Measurements from ENCODE around the gene HKDC1.
A peak's percentile ranks its signal among the peaks of the same experiment; 100 is the strongest.
"Not testable (repeated sequence)": the region's sequence is repeated elsewhere in the genome, so short reads cannot be mapped to it uniquely, and the experiment has no call there.

The HKDC1 gene, protein sequence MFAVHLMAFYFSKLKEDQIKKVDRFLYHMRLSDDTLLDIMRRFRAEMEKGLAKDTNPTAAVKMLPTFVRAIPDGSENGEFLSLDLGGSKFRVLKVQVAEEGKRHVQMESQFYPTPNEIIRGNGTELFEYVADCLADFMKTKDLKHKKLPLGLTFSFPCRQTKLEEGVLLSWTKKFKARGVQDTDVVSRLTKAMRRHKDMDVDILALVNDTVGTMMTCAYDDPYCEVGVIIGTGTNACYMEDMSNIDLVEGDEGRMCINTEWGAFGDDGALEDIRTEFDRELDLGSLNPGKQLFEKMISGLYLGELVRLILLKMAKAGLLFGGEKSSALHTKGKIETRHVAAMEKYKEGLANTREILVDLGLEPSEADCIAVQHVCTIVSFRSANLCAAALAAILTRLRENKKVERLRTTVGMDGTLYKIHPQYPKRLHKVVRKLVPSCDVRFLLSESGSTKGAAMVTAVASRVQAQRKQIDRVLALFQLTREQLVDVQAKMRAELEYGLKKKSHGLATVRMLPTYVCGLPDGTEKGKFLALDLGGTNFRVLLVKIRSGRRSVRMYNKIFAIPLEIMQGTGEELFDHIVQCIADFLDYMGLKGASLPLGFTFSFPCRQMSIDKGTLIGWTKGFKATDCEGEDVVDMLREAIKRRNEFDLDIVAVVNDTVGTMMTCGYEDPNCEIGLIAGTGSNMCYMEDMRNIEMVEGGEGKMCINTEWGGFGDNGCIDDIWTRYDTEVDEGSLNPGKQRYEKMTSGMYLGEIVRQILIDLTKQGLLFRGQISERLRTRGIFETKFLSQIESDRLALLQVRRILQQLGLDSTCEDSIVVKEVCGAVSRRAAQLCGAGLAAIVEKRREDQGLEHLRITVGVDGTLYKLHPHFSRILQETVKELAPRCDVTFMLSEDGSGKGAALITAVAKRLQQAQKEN

DNA sequence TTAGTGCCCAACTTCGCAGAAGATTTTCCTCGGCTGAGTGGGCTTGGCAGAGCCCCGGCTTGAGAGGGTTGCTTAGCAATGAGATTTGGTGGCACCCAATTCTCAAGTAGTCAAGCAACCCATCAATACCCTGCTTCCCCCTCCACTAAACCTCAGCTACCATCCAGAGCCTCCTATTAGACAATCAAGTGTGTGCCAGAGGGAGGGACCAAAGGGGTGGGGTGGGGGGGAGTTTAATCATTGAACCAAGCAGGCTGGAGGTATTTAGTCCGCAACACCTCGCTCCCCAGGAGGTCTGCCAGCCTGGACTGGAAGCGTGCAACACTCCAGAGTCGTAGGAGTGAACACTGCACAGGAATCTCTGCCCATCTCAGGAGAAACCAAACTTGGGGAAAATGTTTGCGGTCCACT, at the start of gene HKDC1:
Gene HKDC1 (plus strand): TSS at position 292 of the 411 bp plus-strand sequence. CDS start 104 bp downstream, at position 396.
- DNase-seq = no peak

DNA sequence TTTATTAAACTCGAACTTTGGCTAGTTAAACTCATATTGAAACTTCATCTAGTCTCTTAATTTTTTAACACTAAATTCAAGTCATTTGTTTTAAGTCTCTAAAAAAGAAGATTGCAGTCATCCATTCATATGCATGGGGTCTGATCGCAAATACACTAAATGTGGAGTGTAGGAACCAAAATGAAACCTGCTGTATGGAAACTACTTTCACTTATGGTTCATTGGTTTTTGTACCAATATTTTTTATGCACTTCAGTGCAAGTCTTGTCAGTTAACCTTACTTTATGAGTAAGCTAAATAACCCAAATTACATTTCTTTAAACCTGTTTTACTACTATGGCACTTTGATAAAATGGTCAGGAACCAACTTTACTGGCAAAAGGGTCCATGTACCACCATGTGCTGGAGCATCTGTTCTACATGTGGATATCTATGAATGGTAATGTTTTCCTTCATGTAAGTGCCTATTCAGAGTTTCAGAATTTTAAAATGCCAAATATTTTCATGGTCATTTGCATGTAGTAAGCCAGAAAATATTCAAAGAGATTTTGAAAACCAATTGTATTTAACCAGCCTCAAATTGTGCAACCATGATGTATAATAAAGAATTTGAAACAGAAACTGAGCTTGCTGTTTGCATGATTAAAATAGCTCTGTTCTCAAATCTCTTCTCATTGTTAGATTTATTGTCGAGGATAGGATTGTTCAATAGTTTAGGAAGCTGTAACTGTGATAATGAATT, 47.7 kb upstream of the HKDC1 start:
- no peak for DNase-seq

DNA sequence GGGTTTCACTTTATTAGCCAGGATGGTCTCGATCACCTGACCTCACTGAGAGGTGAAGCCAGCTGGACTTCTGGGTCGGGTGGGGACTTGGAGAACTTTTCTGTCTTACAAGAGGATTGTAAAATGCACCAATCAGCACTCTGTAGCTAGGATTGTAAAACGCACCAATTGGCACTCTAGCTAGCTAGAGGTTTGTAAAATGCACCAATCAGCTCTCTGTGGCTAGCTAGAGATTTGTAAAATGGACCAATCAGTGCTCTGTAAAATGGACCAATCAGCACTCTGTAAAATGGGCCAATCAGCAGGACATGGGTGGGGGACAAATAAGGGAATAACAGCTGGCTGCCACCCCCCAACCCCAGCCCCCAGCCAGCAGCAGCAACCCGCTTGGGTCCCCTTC, 44.8 kb upstream of the HKDC1 start:
- DNase-seq = not testable (repeated sequence)

DNA sequence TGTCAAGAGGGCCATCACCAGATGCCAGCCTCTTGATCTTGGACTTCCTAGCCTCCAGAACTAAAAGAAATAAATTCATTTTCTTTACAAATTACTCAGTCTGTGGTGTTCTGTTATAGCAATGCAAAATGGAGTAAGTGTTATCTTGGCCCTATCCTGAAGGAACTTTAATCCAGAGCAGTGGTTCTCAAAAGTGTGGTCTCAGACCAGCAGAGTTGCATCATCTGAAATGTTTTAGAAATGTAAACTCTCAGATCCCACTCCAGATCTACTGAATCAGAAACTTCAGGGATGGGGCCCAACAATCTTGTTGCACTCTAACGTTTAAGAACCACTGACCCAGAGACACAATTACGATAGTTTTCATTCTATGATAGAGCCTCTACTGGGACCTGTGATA, 43.3 kb upstream of the HKDC1 start:
- DNase-seq = no peak

DNA sequence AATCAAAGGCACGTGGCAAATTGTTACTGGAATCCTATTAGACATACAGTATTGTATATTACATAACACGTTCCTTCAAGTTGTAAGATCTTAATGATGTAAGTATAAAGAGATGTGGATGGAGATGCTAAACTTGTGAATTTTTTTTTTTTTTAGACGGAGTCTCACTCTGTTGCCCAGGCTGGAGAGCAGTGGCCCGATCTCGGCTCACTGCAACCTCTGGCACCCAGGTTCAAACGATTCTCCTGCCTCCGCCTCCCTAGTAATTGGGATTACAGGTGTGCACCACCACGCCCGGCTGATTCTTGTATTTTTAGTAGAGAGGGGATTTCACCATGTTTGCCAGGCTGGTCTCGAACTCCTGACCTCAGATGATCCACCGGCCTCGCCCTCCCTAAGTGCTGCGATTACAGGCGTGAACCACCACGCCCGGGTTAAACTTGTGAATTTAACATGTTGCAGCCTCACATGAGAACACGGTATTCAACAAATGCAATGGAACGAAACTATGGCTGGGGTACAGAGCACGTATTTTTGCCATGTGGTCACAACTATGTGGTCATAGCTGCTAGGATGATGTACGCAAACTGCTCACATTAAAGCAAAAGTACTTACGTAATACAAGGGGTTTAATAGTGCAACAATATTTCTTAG, 40.9 kb upstream of the HKDC1 start:
- DNase-seq = no peak

DNA sequence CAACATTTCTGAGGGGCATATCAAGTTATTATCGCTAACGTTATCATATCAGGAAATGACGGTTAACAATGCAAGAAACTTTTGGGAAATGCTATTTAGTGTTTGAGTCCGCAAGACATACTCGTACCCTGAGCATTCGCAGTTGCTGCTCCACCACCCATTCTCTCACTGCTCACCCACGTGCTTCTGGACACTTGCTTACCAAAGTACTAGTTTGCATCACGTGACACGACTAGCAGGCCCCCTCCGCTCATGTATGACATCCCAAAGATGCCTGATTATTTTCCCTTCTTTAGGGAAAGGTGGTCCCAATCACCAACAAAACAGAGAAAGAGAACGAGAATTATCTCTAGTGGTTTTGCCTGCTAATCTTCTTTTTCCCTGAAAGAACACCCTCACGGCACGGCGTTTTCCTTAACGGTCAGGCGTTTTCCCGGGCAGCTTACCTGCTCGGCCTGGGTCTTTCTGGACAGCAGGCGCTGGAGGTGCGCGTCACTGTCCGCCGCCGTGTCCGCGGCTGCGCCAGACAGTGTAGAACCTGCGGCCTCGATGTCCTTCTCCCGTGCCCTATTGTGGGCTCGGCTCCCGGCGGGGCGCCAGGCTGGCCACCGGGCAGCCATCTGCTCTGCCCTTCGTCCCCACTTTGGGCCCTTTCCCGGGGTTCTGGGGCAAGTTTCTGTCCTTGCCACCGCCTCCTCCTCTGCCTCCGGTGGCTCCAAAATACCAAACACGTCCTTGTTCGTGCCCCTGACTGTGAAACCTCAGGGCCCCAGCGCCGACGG, 40.2 kb upstream of the HKDC1 start, which contains the start of gene SUPV3L1:
Gene SUPV3L1 (plus strand): TSS at position 492 of the 782 bp plus-strand sequence. CDS start 58 bp downstream, at position 550.
- peak; percentile 46 for DNase-seq

DNA sequence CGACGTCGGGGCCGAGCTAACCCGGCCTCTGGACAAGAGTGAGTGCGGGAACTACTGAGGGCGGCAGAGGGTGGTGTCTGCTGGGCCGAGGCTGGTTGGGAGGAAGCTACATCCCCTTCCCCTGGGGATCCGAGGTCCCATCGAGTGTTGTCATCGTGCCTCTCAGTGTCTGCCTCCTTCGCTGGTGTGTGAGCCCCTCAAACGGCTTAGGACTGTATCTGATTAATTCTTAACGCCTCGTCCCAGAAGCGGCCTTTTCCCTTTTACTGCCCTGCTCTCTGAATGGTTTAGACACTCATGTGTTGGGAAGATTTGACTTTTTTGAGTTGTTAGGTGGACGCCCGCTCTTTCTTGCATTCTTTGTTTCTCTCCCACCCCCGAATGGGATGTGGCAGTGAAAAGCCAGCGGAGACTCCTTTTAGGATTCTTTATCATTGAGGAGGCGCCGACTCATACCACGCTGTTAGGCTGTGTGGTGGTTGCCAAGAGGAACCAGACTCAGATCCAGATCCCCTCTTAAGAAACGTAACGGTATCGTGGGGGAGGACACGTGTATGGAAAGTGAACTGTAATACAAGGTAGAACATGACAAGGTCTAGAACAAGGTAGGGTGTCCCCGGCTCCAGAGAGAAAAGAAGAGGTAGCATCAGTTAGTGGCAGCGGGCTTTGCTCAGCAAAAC, 39.5 kb upstream of the HKDC1 start:
- DNase-seq = no peak

DNA sequence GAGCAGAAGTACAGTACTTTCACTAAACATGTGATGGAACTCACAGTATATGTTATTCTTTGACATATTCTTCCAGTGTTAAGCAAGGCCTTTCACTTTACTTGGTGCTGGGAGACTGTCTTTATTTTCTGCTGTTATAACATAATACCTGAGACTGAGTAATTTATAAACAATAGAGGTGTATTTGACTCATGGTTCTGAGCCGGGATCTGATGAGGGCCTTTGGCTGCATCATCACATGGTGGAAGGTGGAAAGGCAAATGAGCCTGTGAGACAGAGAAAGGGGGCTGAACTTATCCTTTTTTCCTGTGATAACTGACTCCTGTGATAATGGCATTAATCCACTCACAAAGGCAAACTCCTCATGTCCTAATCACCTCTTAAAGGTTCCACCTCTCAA, 38.7 kb upstream of the HKDC1 start:
- DNase-seq = no peak

DNA sequence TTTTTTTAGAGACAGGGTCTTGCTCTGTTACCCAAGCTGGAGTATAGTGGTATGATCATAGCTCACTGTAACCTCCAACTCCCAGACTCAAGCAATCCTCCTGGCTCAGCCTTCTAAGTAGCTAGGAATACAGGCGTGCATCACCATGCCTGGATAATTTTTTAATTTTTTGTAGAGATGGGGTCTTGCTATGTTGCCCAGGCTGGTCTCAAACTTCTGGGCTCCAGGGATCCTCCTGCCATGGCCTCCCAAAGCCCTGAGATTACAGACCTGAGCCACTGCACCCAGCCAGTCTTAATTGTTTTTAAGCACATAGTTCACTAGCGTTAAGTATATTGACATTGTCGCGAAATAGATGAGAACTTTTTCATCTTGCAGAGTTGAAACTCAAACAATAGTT, 38.1 kb upstream of the HKDC1 start:
- DNase-seq = no peak

DNA sequence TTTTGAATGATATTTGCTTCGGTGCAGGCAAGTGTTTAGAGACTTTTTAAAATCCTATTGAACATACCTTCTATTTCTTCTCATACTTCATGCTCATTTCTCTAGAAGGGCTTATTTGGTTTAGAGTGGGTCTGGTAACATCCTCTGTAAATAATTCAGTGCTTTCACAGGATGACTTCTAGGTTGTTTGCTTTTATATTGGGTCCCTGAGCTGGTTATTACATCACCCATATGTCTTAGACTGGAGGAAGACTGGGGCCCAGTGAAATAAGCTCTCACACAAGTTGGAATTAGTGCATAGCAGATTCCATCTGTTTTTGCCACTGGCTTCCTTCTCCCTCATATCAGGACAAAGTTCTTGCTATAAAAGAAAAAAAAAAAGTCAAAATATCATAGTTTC, 33.6 kb upstream of the HKDC1 start:
- no peak for DNase-seq

DNA sequence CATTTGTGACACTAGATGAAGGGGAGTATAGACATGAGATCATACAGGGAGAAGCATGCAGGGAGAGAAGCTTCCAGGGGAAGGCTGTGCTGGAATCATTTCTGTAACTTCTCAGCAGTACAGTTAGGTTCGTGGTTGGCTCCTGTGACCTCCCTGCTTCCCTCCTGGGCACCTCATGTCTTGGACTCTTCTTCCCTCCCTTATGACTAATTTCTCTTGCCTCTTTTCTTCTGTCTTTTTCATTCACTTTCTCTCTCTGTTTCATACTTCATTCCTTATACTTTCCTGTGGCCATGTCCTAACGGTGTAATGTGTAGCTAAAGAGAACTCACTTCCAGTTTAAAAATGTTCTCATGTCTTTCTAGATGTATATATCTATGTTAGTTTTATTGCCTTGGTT, 19.1 kb upstream of the HKDC1 start:
- DNase-seq = no peak

DNA sequence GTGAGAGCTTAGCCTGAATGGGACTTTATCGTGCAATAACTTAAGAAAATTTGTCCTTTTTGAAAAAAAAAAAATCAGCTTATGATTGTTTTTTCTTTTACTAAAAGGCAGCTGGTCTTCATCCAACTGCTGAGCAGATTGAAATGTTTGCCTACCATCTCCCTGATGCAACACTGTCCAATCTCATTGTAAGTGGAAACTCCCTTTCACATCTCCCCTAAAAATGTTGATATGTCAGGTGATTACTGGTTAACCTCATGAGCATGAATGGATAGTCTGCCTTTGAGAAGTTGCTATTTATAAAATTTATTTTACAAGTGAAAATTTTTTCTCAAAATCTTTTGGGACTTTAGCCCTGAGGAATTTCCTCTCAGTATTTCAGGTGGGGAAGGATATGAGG, 17.8 kb upstream of the HKDC1 start:
- no peak for DNase-seq

DNA sequence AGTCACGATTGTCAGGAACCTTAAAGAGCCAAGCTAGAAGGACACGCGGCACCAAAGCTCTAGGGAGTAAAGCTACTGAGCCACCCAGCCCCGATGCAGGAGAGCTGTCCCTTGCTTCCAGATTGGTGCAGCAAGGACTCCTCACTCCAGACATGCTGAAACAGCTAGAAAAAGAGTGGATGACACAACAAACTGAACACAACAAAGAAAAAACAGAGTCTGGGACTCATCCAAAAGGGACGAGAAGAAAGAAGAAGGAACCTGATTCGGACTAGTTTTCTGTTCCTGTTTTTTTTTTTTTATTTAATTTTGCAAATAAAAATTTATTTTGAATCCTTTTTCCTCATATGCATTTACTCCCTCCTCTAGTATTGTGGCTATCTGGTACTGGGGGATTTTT, 11.4 kb upstream of the HKDC1 start:
- no peak for DNase-seq

DNA sequence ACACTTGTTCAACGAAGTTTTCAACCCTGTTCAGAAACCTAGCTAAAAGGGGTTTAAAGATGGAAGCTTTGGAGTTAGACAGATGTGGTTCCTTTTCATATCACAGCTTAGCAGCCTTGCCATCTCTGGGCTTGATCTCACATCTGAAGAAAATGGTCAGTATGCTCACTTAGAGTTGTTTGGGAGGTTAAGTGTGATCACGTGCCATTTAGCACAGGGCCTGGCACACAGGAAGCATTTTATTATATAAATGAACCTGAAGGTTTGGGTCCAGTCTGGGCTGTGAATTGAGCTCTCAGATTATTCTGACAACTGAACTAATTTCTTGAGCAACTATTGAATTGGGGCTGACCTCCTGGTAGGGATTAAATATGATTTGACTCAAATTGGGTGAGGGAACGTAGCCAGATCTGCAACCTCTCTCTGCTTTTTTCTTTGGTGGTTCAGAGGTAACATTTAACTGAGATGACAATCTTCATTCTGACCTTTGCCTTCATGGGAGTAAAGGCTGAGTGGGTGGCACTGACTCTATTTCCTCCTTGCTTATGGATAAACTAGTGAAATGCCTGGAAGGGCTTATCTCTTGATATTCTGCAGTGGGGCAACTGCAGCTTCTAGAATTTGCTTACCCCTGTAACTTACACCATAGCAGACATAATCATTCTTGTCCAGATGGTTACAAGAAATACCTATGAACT, 10.2 kb upstream of the HKDC1 start:
- no peak for DNase-seq

DNA sequence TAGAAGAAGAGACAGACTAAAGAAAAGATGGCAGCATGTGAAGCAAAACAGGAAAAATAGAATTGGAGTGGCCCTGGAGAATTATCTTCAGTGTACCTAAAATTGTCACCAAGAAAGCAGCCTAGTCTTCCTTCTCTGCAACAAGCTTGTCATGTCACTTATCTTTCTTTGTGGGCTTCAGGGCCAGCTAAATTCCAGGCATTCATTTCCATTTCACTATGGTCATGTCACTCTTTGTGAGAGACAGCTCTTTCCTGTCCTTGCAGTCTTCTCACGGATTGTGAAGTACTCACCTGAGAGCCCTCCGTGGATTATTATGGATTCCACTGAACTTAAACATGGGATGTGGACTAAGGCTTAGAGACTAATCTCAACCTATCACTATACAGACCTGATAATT, 9.0 kb upstream of the HKDC1 start:
- DNase-seq = no peak

DNA sequence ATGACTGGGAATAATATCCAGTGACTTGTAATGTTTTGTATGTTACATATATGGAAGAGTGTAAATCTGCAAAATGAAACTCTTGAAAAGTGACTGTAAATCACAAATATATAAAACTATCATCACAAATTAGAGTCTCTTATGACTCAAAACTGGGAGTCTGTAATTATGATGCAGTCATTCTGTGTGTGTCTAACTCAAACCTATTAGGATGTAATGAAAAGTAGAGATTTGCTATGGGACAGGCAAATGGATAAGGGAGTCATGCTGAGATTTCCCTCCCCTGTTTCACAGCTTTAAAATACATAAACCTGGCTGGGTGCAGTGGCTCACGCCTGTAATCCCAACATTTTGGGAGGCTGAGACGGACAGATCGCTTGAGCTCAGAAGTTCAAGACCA, 8.6 kb upstream of the HKDC1 start:
- DNase-seq = no peak

DNA sequence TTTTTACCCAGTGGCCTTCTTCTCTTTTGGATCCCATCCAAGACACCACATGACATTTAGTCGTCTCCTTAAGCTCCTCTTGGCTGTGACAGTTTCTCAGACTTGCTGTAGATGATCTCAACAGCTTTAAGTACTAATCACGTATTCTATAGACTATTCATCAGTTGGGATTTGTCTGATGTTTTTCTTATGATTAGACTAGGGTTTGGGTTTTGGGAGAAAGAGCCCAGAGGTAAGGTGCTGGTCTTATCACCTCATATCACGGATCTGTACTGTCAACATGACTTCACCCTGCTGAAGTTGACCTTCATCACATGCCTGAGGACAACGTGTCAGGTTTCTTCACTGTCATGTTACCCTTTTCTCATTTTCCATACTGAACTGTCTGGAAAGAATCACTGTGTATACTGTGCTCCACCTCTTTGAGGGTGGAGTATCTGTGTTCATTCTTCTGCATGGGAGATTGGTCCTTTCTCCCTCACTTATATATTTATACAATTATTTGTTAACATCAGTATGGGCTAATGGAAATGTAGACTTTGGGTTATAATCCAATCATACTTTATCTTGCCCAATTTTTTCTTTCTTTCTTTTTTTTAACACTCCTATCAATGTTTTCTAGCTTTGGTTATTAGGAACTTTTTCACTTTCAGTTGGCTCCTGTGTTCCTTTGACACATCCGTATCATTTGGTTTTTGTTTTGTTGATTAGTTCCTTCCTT, 6.4 kb upstream of the HKDC1 start:
- no peak for DNase-seq

DNA sequence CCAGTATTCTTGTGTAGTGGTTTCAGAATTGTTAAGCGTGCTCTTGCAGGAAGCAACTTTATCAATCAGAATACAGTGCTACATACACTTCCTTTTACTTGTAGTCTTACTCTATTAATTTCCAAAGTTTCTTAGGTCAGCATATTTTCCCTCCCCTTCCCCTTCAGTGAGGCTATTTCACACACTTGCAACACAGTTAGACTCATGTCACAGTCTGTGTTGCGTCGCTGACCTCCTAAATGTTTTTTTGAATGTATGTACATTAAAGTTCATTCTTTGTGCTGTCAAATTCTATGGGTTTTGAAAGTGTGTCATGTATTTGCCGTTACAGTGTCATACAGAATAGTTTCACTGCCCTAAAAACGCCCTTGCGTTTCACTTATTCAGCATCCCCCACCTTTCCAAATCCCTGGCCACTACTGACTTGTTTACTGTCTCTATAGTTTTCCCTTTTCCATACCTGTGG, 5.4 kb upstream of the HKDC1 start:
- no peak for DNase-seq

DNA sequence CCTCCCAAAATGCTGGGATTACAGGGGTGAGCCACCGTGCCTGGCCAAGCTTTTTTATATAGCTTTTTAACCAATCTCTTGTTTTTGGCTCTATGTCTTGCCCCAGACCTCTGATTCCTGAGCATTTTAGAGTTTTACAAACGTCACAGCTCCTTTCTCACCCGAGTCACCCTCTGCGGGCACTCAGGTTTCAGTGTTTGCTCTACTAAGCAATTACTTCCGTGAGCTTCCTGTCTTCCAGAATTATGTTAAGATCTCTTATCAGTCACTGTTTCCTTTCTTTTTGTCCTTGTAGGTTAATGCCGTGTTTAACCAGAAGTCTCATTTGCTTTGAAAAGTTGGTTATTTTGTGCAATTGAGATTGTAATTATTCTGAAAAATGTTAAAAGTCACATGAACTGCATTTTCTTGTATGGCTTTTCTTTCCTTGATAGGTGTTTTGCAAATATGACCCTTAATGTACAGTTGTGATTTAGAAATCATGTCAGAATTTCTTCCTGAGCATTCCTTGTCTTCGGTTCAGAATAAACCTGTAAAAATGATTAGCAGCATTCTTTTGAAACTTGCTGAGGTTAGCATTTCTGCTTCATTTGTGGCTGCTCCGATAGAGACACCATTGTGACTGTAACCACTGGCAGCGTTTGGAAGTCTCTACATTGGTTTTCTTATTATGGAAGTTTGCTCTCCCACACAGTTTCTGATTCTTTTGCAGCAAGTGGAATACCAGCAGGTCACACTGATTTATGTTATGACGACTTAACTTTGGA, 4.5 kb upstream of the HKDC1 start:
- no peak for DNase-seq
